Glutamatergic neuron (in vitro differentiated cells): ENCODE measurements around the gene IP6K1. TPM values are rescaled to one million over a fixed set of nuclear protein-coding genes. Genes with fewer than 3 reads are reported as not detected.
"Not testable (repeated sequence)": the region's sequence is repeated elsewhere in the genome, so short reads cannot be mapped to it uniquely, and the experiment has no call there.

Experiments used
- DNase-seq: peaks from one replicate; pipeline ENCODE4 v3.0.0; 2022
- H3K27ac Mint-ChIP-seq: one replicate; pipeline ENCODE4 v1.8.0; 2020; ENCODE audit warnings: mild to moderate bottlenecking, mixed read lengths, inconsistent platforms; ENCODE audit not compliant: unreplicated experiment
- H3K27me3 Mint-ChIP-seq: one replicate; pipeline ENCODE4 v1.8.0; 2020; ENCODE audit warnings: mild to moderate bottlenecking, moderate library complexity, mixed read lengths, inconsistent platforms; ENCODE audit not compliant: unreplicated experiment
- H3K36me3 Mint-ChIP-seq: one replicate; pipeline ENCODE4 v1.8.0; 2020; ENCODE audit warnings: mild to moderate bottlenecking, mixed read lengths, inconsistent platforms; ENCODE audit not compliant: unreplicated experiment
- H3K4me1 Mint-ChIP-seq: one replicate; pipeline ENCODE4 v1.8.0; 2020; ENCODE audit warnings: mild to moderate bottlenecking, low read depth, mixed read lengths, inconsistent platforms; ENCODE audit not compliant: unreplicated experiment
- H3K4me3 Mint-ChIP-seq: one replicate; pipeline ENCODE4 v1.8.0; 2020; ENCODE audit warnings: mild to moderate bottlenecking, mixed read lengths, inconsistent platforms; ENCODE audit not compliant: unreplicated experiment
- H3K9me3 Mint-ChIP-seq: one replicate; pipeline ENCODE4 v1.8.0; 2020; ENCODE audit warnings: mild to moderate bottlenecking, moderate library complexity, mixed read lengths, inconsistent platforms; ENCODE audit not compliant: unreplicated experiment
- total RNA-seq: library from RNA; stranded (reverse); fragmentation: NEBNext Ultra II Directional; extraction: Animal tissue kit (Norgen Biotek cat#: 25700); gene quantifications from one replicate; pipeline ENCODE4 v1.2.1, GENCODE V29; 2021; ENCODE audit not compliant: unreplicated experiment
- TF ChIP-seq, protein P1 (sequence below): fragments of 200-600 bp; sonication (generic); IDR thresholded peaks from one replicate; pipeline ENCODE4 v1.5.0; 2021; ENCODE audit not compliant: partially characterized antibody, unreplicated experiment

IP6K1 gene
- total RNA-seq, 1 donor from 2014 or later = 44.6 TPM

DNA sequence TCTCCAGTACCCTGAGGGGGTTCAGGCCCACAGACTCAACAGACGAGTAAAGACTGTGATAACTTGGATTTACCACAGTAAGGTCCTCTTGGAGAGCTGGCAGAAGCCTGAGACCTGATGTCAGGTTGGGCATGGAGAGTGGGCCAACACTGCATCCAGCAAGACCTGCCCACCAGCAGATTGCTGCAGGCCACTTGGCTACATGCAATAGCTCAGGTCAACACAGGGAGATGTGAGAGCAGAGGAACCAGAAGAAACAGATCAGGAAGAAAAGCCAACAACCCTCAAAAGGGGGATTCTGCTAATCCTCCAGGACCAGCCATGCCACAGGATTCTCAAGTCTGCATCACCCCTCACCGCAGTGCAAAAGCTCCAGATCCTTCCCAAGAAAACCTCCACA, 1.7 kb upstream of the IP6K1 start:
- Mint-ChIP-seq H3K27ac (no peak overlapping the region), H3K4me3 (no peak overlapping the region), H3K36me3 (no peaks in the 10 kb centered on the region), H3K27me3 (peaks cover 10% of the 10 kb centered on the region), H3K4me1 (peaks cover 11% of the 10 kb centered on the region), H3K9me3 (peaks cover 6% of the 10 kb centered on the region)
- no peak for DNase-seq
- TF ChIP-seq, protein P1, sequence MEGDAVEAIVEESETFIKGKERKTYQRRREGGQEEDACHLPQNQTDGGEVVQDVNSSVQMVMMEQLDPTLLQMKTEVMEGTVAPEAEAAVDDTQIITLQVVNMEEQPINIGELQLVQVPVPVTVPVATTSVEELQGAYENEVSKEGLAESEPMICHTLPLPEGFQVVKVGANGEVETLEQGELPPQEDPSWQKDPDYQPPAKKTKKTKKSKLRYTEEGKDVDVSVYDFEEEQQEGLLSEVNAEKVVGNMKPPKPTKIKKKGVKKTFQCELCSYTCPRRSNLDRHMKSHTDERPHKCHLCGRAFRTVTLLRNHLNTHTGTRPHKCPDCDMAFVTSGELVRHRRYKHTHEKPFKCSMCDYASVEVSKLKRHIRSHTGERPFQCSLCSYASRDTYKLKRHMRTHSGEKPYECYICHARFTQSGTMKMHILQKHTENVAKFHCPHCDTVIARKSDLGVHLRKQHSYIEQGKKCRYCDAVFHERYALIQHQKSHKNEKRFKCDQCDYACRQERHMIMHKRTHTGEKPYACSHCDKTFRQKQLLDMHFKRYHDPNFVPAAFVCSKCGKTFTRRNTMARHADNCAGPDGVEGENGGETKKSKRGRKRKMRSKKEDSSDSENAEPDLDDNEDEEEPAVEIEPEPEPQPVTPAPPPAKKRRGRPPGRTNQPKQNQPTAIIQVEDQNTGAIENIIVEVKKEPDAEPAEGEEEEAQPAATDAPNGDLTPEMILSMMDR = no peak

DNA sequence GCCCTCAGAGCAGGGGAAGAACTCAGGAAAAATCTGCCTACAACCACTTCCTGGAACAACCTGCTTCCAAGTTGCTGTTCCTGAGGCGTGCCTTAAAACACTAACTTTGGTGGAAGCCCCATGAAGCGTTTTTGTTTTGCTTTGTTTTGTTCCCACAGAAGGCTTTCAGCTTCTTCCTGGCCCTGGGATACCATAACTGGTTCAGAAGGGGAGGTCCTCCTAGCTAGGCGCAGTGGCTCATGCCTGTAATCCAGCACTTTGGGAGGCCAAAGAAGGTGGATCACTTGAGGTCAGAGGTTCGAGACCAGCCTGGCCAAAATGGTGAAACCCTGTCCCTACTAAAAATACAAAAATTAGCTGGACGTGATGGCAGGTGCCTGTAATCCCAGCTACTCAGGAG, 1.2 kb upstream of the IP6K1 start:
- TF ChIP-seq, protein P1 = no peak
- Mint-ChIP-seq H3K4me1 (peaks cover 11% of the 10 kb centered on the region), H3K9me3 (peaks cover 6% of the 10 kb centered on the region), H3K4me3 (no peak overlapping the region), H3K36me3 (no peaks in the 10 kb centered on the region), H3K27me3 (peaks cover 10% of the 10 kb centered on the region), H3K27ac (no peak overlapping the region)
- no peak for DNase-seq

DNA sequence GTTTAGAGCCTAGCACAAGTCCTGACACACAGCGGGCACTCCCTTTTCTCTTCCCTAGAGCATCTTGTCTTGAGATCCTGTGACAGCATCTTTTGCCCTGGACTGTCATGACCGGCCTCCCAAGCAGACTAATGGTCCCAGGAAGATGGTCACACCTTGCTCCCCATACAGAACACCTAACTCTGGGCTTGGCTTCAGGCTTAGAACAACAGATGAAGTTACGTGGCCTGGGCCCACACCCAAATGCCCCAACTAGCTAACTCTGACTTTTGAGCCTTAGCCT, 781 bp upstream of the IP6K1 start:
- no peaks in the 10 kb centered on the region for H3K36me3 Mint-ChIP-seq
- TF ChIP-seq, protein P1 = no peak
- peak overlapping the region; percentile 73 for H3K27ac Mint-ChIP-seq
- no peak for DNase-seq
- H3K4me1 Mint-ChIP-seq = peaks cover 11% of the 10 kb centered on the region
- H3K27me3 Mint-ChIP-seq = peaks cover 10% of the 10 kb centered on the region
- H3K9me3 Mint-ChIP-seq = peaks cover 6% of the 10 kb centered on the region
- peak overlapping the region; percentile 81 for H3K4me3 Mint-ChIP-seq

DNA sequence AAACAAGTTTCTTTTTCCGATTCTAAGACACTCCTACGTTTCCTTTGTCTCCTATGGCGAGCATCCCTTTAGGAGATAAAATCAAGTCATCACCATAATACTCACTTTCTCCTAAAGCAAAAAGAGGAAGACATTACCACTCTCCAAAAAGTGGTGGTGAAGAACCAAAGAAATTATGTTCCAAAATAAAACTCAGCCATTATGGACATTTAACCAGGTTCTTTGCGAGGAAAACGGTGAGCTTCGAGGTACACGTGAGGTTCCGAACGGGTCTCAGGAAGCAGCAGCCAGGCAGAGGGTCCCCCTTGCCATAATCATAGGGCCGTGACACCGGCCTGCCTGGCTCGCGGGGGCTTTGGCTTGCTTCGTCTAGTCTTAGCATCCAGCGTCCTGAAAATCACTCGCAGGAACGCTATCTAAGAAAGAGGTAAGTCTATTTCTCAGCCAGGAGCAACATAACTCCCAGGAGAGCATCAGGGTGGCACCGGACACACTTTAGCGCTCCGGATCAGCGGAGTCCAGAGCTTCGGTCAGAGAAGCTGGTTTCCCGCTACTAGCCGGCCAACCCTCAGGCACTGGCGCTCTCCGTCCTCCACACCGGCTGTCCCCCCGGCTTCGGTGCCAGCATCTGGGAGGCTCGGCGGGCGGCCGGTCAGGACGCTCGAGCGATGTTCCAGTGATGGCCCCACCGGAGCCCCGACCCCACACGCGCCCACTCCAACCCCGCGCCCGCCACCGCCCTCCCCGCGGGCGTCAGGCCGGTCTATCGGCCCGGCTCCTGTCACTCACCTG, 581 bp downstream of the IP6K1 start:
- Mint-ChIP-seq H3K27me3 (peaks cover 10% of the 10 kb centered on the region), H3K36me3 (no peaks in the 10 kb centered on the region), H3K4me1 (peaks cover 11% of the 10 kb centered on the region), H3K27ac (peak overlapping the region; percentile 88), H3K4me3 (peak overlapping the region; percentile 88), H3K9me3 (peaks cover 6% of the 10 kb centered on the region)
- TF ChIP-seq, protein P1 = no peak
- DNase-seq = peak; percentile 54

DNA sequence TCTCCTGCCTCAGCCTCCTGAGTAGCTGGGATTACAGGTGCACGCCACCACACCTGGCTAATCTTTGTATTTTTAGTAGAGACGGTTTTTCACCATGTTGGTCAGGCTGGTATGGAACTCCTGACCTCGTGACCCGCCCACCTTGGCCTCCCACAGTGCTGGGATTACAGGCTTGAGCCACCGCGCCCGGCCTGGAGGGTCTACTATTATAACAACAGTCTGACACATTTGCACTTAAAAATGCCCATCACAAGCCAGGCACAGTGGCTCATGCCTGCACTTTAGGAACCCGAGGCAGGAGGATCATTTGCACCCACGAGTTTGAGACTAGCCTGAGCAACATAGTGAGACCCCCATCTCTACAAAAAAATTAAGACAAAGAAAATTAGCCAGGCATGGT, 4.1 kb downstream of the IP6K1 start:
- not testable (repeated sequence) for H3K27ac Mint-ChIP-seq, H3K36me3 Mint-ChIP-seq, H3K4me3 Mint-ChIP-seq, DNase-seq, H3K4me1 Mint-ChIP-seq, H3K27me3 Mint-ChIP-seq, H3K9me3 Mint-ChIP-seq
